ENCODE measurements around the gene TSPYL4.

DNA sequence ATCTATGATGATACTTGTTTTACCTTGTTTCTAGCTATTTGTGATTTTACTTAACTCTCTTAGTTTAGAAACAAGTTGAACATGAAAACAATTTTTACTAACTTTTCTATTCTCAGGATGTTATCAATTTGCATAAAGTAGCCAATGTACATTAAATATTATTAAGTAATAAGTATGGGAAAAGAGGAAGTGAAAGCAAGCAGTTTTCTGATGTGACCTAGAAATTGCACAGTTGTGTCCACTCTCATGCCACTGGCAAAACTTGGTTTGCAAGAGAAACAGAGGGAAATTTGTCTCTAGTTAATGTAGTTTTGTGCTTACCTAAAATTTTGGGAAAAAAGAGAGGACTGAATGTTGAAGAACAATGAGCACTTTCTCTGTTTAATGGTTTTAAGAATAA is 45.1 kb upstream of the TSPYL4 start:
- no peak for TF ChIP-seq CTCF (IDR thresholded peaks at IDR 0.05 in 4 of 5, conservative IDR thresholded peaks at IDR 0.05 in 1 of 5)
- no peak for TF ChIP-seq POLR2A (IDR thresholded peaks at IDR 0.05)

All from gastrocnemius medialis (tissue), 4 donors.